GM21717 (cell line): ENCODE data around the gene MDH2.
"Not testable (repeated sequence)": the region's sequence is repeated elsewhere in the genome, so short reads cannot be mapped to it uniquely, and the experiment has no call there.

Experiments used
- ATAC-seq: cut with Tn5 transposase; IDR thresholded peaks from one replicate; pipeline ENCODE4 v1.9.1; 2021; ENCODE audit warnings: mild to moderate bottlenecking, moderate library complexity; ENCODE audit not compliant: unreplicated experiment

Gene MDH2

GRCh38 chr7:76106893-76107292 lies 59.0 kb downstream of the MDH2 start:
- ATAC-seq = no peak

- no peak for ATAC-seq
Measured at GRCh38 chr7:76108540-76109233, 60.8 kb downstream of the MDH2 start.

DNA sequence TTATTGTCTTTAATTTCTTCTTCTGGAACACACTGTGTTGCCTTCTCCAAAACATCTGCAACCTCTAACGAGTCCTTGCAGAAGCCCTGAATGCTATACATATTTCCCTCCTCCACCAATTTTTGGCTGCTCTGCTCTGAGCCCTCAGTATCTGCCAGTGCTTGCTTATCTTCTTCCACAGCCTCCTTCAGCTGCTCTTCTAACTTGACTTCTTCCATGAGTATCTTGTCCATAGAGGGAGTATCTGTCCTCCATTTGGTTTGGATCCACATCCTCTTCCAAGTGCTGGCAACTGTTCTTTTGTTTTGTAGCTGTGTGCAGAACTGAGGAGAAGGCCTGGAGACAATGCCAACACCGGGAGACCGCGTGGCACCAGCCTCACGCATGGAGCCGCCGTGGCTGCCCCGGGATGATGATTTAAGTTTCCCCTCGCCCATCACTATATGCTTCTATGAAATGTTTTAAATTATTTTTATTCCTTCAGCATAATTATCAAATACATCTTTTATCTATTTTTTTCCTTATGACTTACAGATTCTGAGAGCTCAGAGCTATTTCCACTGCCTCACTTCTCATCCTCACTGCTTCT lies 65.2 kb downstream of the MDH2 start:
- ATAC-seq = not testable (repeated sequence)

- not testable (repeated sequence) for ATAC-seq
Measured at GRCh38 chr7:76114742-76115141, 66.8 kb downstream of the MDH2 start.
